Activated naive CD8-positive, alpha-beta T cell (primary cell): ENCODE measurements around the gene KRTAP10-4.
"Not testable (repeated sequence)": the region's sequence is repeated elsewhere in the genome, so short reads cannot be mapped to it uniquely, and the experiment has no call there.

ENCODE experiments used
- H3K27ac Mint-ChIP-seq: one replicate; pipeline ENCODE4 v1.8.0; 2021; ENCODE audit warnings: mixed read lengths
- H3K27me3 Mint-ChIP-seq: one replicate; pipeline ENCODE4 v1.8.0; 2021; ENCODE audit warnings: mixed read lengths
- H3K36me3 Mint-ChIP-seq: one replicate; pipeline ENCODE4 v1.8.0; 2021; ENCODE audit warnings: mixed read lengths
- H3K4me1 Mint-ChIP-seq: one replicate; pipeline ENCODE4 v1.8.0; 2021; ENCODE audit warnings: low read depth, mixed read lengths
- H3K4me3 Mint-ChIP-seq: one replicate; pipeline ENCODE4 v1.8.0; 2021; ENCODE audit warnings: mild to moderate bottlenecking, mixed read lengths
- H3K9me3 Mint-ChIP-seq: one replicate; pipeline ENCODE4 v1.8.0; 2021; ENCODE audit warnings: low read depth, mixed read lengths

The KRTAP10-4 gene

GRCh38 chr21:44591801-44592130 is 18.2 kb downstream of the KRTAP10-4 start:
- H3K27me3 Mint-ChIP-seq, H3K4me1 Mint-ChIP-seq, H3K36me3 Mint-ChIP-seq, H3K4me3 Mint-ChIP-seq, H3K9me3 Mint-ChIP-seq, H3K27ac Mint-ChIP-seq: not testable (repeated sequence)

- Mint-ChIP-seq H3K27ac (no peak within 1 kb of the TSS), H3K27me3 (no peaks in the 10 kb centered on the region)
Observed at GRCh38 chr21:44592446-44593311, 19.1 kb downstream of the KRTAP10-4 start, which contains the start of gene KRTAP10-6. Gene KRTAP10-6 (minus strand): TSS chr21:44592505. CDS start chr21:44592484, 21 bp downstream.

GRCh38 chr21:44593598-44594405 is 20.3 kb downstream of the KRTAP10-4 start:
- Mint-ChIP-seq H3K36me3 (peaks cover 2% of the 10 kb centered on the region), H3K27ac (peak overlapping the region; percentile 54), H3K9me3 (peaks cover 5% of the 10 kb centered on the region), H3K4me3 (no peak overlapping the region), H3K27me3 (no peaks in the 10 kb centered on the region), H3K4me1 (peaks cover 4% of the 10 kb centered on the region)

More at GRCh38 chr21:44592446-44593311, 19.1 kb downstream of the KRTAP10-4 start, which contains the start of gene KRTAP10-6:
- Mint-ChIP-seq H3K9me3 (no peaks in the 10 kb centered on the region), H3K36me3 (no peaks in the 10 kb centered on the region), H3K4me3 (no peak within 1 kb of the TSS), H3K4me1 (peaks cover 4% of the 10 kb centered on the region)

GRCh38 chr21:44594406-44594916 is 20.9 kb downstream of the KRTAP10-4 start:
- H3K27ac Mint-ChIP-seq: no peak overlapping the region
- peaks cover 2% of the 10 kb centered on the region for H3K36me3 Mint-ChIP-seq
- no peak overlapping the region for H3K4me3 Mint-ChIP-seq
- H3K27me3 Mint-ChIP-seq: no peaks in the 10 kb centered on the region
- peaks cover 4% of the 10 kb centered on the region for H3K4me1 Mint-ChIP-seq
- peaks cover 7% of the 10 kb centered on the region for H3K9me3 Mint-ChIP-seq

DNA sequence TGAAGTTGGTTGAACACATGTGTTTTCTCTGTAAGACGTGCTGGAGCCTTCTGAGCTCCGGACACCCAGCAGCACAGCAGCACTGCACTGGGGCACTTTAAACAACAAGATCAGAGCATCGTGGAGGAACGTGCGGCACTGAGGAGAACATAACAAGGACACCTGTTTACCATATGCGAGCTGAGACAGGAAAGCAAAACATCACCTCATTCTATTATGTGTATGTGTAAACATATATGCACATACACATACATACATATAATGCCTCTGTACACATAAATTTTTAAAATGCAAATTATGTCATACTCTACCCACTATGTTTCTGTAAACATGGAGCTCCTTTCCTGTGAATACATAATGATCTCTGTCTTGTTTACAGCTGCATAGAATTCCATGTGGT is 22.0 kb downstream of the KRTAP10-4 start:
- peaks cover 2% of the 10 kb centered on the region for H3K36me3 Mint-ChIP-seq
- peaks cover 4% of the 10 kb centered on the region for H3K4me1 Mint-ChIP-seq
- H3K27ac Mint-ChIP-seq: no peak overlapping the region
- peaks cover 7% of the 10 kb centered on the region for H3K9me3 Mint-ChIP-seq
- no peak overlapping the region for H3K4me3 Mint-ChIP-seq
- no peaks in the 10 kb centered on the region for H3K27me3 Mint-ChIP-seq

GRCh38 chr21:44596068-44596725 is 22.7 kb downstream of the KRTAP10-4 start:
- Mint-ChIP-seq H3K27ac (no peak overlapping the region), H3K36me3 (peaks cover 2% of the 10 kb centered on the region), H3K27me3 (no peaks in the 10 kb centered on the region), H3K4me3 (no peak overlapping the region), H3K4me1 (peaks cover 4% of the 10 kb centered on the region), H3K9me3 (peaks cover 7% of the 10 kb centered on the region)

DNA sequence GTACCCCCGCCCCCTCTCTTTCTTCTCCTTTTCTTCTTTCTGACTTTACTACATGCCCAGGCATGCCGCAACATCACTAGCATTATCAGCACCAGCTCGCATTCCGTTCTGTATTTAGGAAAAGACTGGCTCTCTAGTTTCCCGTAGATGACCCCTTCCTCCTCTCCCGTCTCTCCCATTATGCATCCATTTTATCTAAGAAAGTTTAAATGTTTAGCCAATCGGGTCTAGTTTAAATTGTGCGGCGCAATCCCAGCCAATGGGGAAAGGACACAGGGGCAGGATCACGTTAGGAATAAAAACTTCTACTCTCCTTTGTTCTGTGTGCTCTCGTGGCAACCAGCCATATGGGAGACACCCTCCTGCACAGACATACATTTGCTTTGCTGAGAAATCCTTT is 24.5 kb downstream of the KRTAP10-4 start:
- Mint-ChIP-seq H3K4me1 (peaks cover 1% of the 10 kb centered on the region), H3K27ac (no peak overlapping the region), H3K36me3 (peaks cover 2% of the 10 kb centered on the region), H3K4me3 (no peak overlapping the region), H3K9me3 (peaks cover 7% of the 10 kb centered on the region), H3K27me3 (no peaks in the 10 kb centered on the region)

DNA sequence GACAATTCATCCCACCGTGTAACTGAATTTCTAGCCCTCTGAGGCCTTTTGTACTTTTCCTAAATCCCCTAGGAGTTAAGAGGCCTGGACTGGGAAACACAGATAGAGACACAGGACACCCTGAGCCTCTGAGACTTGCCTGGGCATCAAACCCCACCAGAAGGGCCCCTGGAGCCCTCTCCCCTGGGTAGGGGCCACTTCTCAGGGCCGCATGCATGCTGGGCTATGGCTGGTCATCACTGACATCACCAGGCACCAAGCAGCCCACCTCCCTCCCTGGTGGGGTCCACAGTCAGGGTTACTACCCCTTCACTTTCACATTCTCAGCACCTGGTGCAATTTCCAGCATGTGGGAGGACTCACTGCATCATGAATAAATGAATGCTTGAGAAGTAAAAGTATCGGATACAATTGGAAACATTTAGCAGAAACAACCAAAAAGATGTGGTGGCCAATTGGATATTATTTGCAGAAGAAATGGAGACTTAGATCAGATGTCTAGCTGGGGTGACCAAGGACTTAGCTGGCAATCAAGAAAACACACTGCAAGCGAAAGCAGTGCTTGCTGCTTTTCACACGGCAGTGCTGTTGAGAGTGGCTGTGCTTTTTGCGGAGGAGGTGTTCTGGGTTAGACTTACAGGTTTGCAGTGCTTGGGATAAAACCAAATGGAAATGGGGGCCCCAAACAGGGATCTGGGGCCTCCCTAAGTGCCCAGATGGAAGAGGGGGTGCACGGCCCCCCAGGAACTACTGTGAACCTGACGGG is 25.9 kb downstream of the KRTAP10-4 start:
- peaks cover 2% of the 10 kb centered on the region for H3K36me3 Mint-ChIP-seq
- H3K4me1 Mint-ChIP-seq: peaks cover 1% of the 10 kb centered on the region
- H3K27me3 Mint-ChIP-seq: no peaks in the 10 kb centered on the region
- H3K27ac Mint-ChIP-seq: no peak overlapping the region
- H3K4me3 Mint-ChIP-seq: no peak overlapping the region
- H3K9me3 Mint-ChIP-seq: peaks cover 7% of the 10 kb centered on the region

- H3K9me3 Mint-ChIP-seq, H3K27me3 Mint-ChIP-seq, H3K27ac Mint-ChIP-seq, H3K36me3 Mint-ChIP-seq, H3K4me1 Mint-ChIP-seq, H3K4me3 Mint-ChIP-seq: not testable (repeated sequence)
Observed at GRCh38 chr21:44600118-44600978, 26.8 kb downstream of the KRTAP10-4 start, which contains the start of gene KRTAP10-7. Gene KRTAP10-7 (plus strand): TSS chr21:44600597. CDS start chr21:44600622, 25 bp downstream.

DNA sequence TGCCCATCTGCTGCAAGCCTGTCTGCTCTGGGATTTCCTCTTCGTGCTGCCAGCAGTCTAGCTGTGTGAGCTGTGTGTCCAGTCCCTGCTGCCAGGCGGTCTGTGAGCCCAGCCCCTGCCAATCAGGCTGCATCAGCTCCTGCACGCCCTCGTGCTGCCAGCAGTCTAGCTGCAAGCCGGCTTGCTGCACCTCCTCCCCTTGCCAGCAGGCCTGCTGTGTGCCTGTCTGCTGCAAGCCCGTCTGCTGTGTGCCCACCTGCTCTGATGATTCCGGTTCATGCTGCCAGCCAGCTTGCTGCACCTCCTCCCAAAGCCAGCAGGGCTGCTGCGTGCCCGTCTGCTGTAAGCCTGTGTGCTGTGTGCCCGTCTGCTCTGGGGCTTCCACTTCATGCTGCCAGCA is 27.6 kb downstream of the KRTAP10-4 start:
- not testable (repeated sequence) for H3K27ac Mint-ChIP-seq, H3K36me3 Mint-ChIP-seq, H3K4me1 Mint-ChIP-seq, H3K27me3 Mint-ChIP-seq, H3K4me3 Mint-ChIP-seq, H3K9me3 Mint-ChIP-seq

DNA sequence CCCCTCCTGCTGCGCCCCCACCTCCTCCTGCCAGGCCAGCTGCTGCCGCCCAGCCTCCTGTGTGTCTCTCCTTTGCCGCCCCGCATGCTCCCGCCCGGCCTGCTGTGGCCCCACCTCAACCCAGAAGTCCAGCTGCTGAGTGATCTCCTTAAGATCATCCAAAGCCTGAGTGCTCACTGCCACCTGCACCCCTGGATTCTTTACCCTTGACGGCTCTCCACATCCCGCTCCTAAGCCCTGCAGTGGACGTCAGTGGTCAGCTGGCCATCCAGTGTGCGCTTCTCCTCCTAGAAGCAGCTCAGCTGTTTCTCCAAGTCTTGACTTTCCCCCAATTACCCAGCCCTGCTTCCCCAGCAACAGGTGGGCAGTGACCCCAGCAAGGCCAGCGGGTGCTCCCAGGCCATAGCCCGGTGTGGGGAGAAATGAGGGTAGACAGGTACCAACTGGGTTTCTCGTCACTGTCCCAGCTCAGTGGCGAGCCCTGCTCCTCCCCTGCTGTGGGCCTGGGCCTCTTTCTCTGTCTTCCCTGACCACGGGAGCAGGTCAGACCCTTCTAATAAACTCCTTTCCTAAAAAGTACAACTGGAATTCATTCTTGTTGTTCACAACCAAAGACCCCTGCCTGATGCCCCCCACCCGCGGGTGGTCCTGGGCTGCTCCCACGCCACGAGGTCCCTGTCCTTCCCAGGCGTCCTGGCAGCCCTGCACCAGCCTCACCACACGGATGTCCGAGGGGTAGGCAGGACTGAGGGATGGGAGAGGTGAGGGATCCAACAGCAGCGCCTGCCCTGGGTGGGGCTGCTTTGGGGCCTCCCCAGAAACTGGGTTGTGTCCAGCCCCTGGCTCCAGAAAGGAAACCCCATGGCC is 28.3 kb downstream of the KRTAP10-4 start:
- Mint-ChIP-seq H3K4me1 (no peaks in the 10 kb centered on the region), H3K36me3 (peaks cover 2% of the 10 kb centered on the region), H3K27me3 (no peaks in the 10 kb centered on the region), H3K9me3 (peaks cover 7% of the 10 kb centered on the region), H3K4me3 (no peak overlapping the region), H3K27ac (no peak overlapping the region)

GRCh38 chr21:44602463-44602850 is 28.9 kb downstream of the KRTAP10-4 start:
- Mint-ChIP-seq H3K36me3 (peaks cover 2% of the 10 kb centered on the region), H3K4me1 (no peaks in the 10 kb centered on the region), H3K9me3 (peaks cover 7% of the 10 kb centered on the region), H3K4me3 (no peak overlapping the region), H3K27me3 (no peaks in the 10 kb centered on the region), H3K27ac (no peak overlapping the region)
